Measurements from ENCODE around the gene RSRC2.
"Not testable (repeated sequence)": the region's sequence is repeated elsewhere in the genome, so short reads cannot be mapped to it uniquely, and the experiment has no call there.

Gene RSRC2

DNA sequence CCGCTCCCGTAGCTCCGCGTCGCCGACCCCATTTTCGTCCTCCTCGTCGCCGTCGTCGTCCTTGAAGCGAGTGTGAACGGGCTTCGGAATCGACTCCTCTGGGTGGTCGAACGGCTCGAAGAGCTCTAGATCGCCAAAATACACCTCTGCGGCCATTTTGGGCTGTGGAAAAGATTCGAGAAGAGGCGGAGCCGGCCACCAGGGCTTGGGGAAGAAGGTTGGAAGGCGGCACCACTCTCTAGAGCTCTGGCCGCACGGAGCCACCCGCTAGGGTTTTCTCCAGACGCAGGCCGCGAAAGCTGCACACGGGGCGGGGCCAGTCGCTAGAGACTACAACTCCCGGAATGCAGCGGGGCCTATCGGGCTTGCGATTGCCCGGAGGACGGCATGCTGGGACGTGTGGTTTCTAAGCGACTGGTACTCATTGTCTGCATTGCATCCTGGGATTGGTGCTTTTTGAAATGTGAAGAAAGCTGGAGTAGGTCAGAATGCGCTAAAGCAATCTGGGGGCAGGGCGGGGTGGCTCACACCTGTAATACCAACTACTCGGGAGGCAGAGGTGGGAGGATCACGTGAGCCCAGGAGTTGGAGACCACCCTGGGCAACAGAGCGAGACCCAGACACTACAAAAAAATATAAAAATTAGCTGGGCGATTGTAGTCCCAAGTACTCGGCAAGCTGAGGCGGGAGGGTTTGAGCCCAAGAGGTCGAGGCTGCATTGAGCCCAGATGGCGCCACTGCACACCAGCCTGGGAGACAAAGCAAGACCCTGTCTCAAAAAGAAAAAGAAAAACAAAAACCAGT is 25.8 kb downstream of the RSRC2 start, which contains the start of gene ZCCHC8:
Gene ZCCHC8, minus strand, starts transcription at position 248 of the 804 bp plus-strand sequence. Its CDS starts 92 bp downstream, at position 156.
- Histone ChIP-seq H3K36me3 (replicated peaks) (peaks cover 26% of the 10 kb centered on the region), H3K27ac (peak within 1 kb of the TSS; percentile 88), H3K4me3 (ENCODE audit: low read depth, low read length) (peak within 1 kb of the TSS; percentile 94), H3K27me3 (replicated peaks) (no peaks in the 10 kb centered on the region)
- TF ChIP-seq, protein P1, sequence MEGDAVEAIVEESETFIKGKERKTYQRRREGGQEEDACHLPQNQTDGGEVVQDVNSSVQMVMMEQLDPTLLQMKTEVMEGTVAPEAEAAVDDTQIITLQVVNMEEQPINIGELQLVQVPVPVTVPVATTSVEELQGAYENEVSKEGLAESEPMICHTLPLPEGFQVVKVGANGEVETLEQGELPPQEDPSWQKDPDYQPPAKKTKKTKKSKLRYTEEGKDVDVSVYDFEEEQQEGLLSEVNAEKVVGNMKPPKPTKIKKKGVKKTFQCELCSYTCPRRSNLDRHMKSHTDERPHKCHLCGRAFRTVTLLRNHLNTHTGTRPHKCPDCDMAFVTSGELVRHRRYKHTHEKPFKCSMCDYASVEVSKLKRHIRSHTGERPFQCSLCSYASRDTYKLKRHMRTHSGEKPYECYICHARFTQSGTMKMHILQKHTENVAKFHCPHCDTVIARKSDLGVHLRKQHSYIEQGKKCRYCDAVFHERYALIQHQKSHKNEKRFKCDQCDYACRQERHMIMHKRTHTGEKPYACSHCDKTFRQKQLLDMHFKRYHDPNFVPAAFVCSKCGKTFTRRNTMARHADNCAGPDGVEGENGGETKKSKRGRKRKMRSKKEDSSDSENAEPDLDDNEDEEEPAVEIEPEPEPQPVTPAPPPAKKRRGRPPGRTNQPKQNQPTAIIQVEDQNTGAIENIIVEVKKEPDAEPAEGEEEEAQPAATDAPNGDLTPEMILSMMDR (IDR thresholded peaks at IDR 0.05; ENCODE audit: low read depth, low read length, missing control alignments): peak; percentile 14
- DNase-seq: peak; percentile 98
- in situ Hi-C loops (cut with HindIII; ENCODE audit: low pct_ligation_motif_present, low sequenced_read_pairs): no loop called here

DNA sequence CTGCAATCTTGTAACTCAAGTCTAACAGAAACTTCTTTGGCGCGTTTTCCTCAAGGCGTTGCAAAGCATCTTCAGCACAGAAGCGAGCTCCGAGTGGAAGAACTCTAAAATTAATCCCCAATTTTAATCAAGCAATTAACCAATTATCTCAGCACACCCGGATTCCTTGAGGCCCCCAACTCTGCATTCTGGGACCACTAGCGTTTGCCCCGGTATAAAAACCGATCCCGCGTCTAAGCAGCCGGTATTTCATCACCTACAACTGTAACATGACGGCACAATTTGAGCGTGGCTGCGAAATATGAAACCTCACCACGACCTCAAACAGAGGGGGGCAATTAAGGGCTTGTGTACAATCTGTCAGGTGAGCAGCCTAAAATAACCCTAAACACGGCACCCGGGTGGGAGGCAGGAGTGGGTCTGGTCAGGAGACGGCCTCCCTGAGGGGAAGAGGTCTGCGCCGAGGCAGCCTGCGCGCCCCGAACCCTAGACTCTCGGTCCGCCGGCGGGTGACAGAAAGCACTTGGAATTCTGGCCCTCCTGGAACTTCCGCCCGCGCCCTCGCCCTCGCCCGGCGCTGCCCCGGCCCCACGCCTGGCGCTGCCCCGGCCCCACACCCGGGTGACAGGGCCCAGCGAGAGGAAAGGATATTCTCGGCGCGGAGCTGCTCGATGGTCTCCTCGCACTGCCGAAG is 26.6 kb downstream of the RSRC2 start:
- Histone ChIP-seq H3K27me3 (replicated peaks) (no peaks in the 10 kb centered on the region), H3K4me3 (ENCODE audit: low read depth, low read length) (peak overlapping the region; percentile 94), H3K36me3 (replicated peaks) (peaks cover 23% of the 10 kb centered on the region), H3K27ac (peak overlapping the region; percentile 88)
- in situ Hi-C loops (cut with HindIII; ENCODE audit: low pct_ligation_motif_present, low sequenced_read_pairs): no loop called here
- peak; percentile 47 for DNase-seq
- TF ChIP-seq, protein P1 (IDR thresholded peaks at IDR 0.05; ENCODE audit: low read depth, low read length, missing control alignments): no peak

DNA sequence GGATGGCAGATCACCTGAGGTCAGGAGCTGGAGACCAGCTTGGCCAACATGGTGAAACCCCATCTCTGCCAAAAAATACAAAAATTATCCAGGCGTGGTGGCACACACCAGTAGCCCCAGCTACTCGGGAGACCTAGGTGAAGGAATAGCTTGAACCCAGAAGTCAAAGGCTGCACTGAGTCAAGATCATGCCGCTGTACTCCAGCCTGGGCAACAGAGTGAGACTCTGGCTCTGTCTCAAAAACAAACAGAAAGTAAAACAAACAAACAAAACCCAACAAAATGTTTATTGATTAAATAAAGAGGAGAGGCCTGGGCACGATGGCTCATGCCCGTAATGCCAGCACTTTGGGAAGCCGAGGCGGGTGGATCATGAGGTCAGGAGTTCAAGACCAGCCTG is 31.5 kb downstream of the RSRC2 start:
- no peak overlapping the region for H3K27ac ChIP-seq
- in situ Hi-C loops (cut with HindIII; ENCODE audit: low pct_ligation_motif_present, low sequenced_read_pairs): no loop called here
- TF ChIP-seq, protein P1 (IDR thresholded peaks at IDR 0.05; ENCODE audit: low read depth, low read length, missing control alignments): no peak
- H3K27me3 ChIP-seq (replicated peaks): no peaks in the 10 kb centered on the region
- peaks cover 24% of the 10 kb centered on the region for H3K36me3 ChIP-seq (replicated peaks)
- H3K4me3 ChIP-seq (ENCODE audit: low read depth, low read length): no peak overlapping the region
- DNase-seq: no peak

DNA sequence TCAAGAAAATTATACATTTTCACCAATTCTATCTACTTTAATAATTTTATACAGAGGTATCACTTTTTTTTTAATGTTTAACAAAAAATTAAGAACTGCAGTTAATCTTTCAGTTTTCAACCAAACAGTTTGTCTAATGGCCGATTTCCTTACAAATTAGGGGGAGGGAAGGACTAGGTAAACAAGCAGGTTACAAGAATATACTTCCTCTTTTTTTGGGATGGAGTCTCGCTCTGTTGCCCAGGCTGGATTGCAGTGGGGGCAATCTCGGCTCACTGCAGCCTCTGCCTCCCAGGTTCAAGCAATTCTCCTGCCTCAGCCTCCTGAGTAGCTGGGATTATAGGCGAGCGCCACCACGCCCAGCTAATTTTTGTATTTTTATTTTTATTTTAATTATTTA is 33.5 kb downstream of the RSRC2 start:
- H3K4me3 ChIP-seq (ENCODE audit: low read depth, low read length); H3K27me3 ChIP-seq (replicated peaks); in situ Hi-C loops (cut with HindIII; ENCODE audit: low pct_ligation_motif_present, low sequenced_read_pairs); H3K27ac ChIP-seq; DNase-seq: not testable (repeated sequence)
- peaks cover 37% of the 10 kb centered on the region for H3K36me3 ChIP-seq (replicated peaks)

DNA sequence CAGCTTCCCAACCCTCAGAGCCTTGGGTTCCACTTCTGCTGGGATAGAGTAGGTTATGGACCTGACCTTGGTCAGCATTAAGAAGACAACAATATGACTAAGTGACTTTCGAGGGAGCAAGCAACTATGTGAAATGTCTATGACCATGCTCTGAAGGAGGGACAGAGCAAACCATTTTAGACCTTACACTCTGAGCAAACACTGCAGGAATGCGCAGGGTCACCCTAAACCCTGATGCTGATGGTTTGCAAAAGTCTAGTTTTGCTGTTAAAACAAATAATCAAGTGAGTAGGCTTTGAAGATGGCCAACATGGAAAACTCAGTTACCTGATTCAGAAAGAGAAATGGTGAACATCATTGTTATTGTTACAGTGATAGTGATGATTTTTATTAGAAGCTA is 34.7 kb downstream of the RSRC2 start:
- DNase-seq: no peak
- no peak overlapping the region for H3K27ac ChIP-seq

DNA sequence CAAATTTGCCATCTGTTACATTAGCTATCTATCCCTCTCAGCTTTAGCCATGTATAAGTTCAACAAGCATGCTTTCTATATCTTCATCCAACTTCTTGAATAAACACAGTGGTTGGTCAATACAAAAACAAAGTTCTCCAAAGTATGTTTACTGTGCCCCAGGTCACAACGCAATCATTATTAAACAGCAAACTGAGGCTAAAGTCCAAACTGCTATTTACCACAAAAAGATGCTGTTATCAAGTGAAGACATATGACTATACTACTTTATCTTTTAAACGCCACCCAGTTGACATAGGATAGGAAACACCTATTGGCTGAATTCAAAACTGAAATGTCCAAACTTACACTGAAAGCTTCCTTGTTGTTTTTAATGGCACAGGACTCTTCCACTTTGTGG is 37.7 kb downstream of the RSRC2 start:
- Histone ChIP-seq H3K36me3 (replicated peaks) (peaks cover 51% of the 10 kb centered on the region), H3K27ac (no peak overlapping the region), H3K27me3 (replicated peaks) (no peaks in the 10 kb centered on the region), H3K4me3 (ENCODE audit: low read depth, low read length) (no peak overlapping the region)
- in situ Hi-C loops (cut with HindIII; ENCODE audit: low pct_ligation_motif_present, low sequenced_read_pairs): no loop called here
- TF ChIP-seq, protein P1 (IDR thresholded peaks at IDR 0.05; ENCODE audit: low read depth, low read length, missing control alignments): no peak
- no peak for DNase-seq

More for the DNA sequence above, 34.7 kb downstream of the RSRC2 start:
- in situ Hi-C loops (cut with HindIII; ENCODE audit: low pct_ligation_motif_present, low sequenced_read_pairs): no loop called here
- TF ChIP-seq, protein P1 (IDR thresholded peaks at IDR 0.05; ENCODE audit: low read depth, low read length, missing control alignments): no peak
- Histone ChIP-seq H3K36me3 (replicated peaks) (peaks cover 49% of the 10 kb centered on the region), H3K4me3 (ENCODE audit: low read depth, low read length) (no peak overlapping the region), H3K27me3 (replicated peaks) (no peaks in the 10 kb centered on the region)

DNA sequence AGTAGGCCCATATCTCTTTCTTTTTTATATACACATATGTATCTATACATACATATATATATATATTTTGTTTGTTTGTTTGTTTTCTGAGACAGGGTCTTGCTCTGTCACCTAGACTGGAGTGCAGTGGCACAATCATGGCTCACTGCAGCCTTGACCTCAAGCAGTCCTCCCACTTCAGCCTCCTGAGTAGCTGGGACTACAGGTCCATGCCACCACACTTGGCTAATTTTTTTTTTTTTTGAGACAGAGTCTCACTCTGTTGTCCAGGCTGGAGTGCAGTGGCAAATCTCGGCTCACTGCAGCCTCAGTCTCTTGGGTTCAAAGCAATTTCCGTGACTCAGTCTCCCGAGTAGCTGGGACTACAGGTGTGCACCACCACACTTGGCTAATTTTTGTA is 38.9 kb downstream of the RSRC2 start:
- H3K36me3 ChIP-seq (replicated peaks): peaks cover 51% of the 10 kb centered on the region
- H3K4me3 ChIP-seq (ENCODE audit: low read depth, low read length); H3K27ac ChIP-seq; DNase-seq; in situ Hi-C loops (cut with HindIII; ENCODE audit: low pct_ligation_motif_present, low sequenced_read_pairs); H3K27me3 ChIP-seq (replicated peaks): not testable (repeated sequence)

Data from brain microvascular endothelial cell (primary cell).